ENCODE measurements around the gene FMO2. TPM values are rescaled to one million over a fixed set of nuclear protein-coding genes. Genes with fewer than 3 reads are reported as not detected.

The FMO2 gene
- total and polyA plus RNA-seq, 4 donors: 5.2 to 165 (median 61.5) TPM

DNA sequence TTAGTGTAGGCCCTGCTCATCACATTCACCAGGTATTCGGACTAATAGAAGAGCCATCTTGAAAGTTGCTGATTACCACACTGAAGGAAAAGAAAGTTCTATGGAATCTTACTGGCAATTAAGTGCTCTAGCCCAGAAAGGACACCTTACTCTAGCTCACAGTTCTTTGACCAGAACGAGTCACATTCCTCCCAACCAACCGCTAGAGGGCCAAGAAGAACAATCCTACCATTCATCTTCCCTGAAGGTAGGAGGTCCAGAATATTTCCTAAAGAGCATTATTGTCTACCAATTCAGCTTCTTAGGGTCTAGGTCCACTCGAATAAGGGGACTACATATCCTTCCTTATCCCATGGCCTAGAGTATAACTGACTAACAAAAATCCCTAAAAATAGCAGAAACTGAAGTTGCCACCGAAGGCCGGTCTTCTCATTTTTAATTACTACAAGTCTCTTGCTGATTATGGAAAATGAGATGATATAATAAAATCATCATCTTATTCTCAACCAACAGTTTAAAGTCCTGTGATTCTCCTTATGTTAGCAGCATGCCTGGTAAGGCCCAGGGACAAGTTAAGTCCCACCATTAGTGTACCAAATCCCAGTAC is 60.5 kb downstream of the FMO2 start:
- 39 to 41% methylated on average over 6 of the region's 6 CpGs for WGBS, 2 donors
- Histone ChIP-seq H3K9ac (ENCODE audit: insufficient read depth in 1 of 2, low read length in 2 of 2) (no peak overlapping the region), H3K36me3 (ENCODE audit: control insufficient read depth in 4 of 4, insufficient read depth in 4 of 4, low read length in 4 of 4) (peaks cover 0 to 5% (median 0%) of the 10 kb centered on the region in 4 donors), H3K27me3 (ENCODE audit: control insufficient read depth in 3 of 3, insufficient read depth in 3 of 3, low read length in 2 of 3) (no peaks in the 10 kb centered on the region), H3K9me3 (ENCODE audit: control insufficient read depth in 4 of 4, insufficient read depth in 3 of 4, low read length in 3 of 4) (no peaks in the 10 kb centered on the region), H3K27ac (ENCODE audit: low read depth in 1 of 2, low read length in 1 of 2) (no peak overlapping the region), H3K4me3 (no peak overlapping the region), H3K4me1 (ENCODE audit: control insufficient read depth in 5 of 5, insufficient read depth in 5 of 5, low read length in 5 of 5) (peaks cover 0 to 3% (median 0%) of the 10 kb centered on the region in 5 donors)
- DNase-seq (peak in 1 of 3 donors; percentile 40), ATAC-seq (ENCODE audit: insufficient read depth, low FRiP score) (no peak)
- TF ChIP-seq, protein P1, sequence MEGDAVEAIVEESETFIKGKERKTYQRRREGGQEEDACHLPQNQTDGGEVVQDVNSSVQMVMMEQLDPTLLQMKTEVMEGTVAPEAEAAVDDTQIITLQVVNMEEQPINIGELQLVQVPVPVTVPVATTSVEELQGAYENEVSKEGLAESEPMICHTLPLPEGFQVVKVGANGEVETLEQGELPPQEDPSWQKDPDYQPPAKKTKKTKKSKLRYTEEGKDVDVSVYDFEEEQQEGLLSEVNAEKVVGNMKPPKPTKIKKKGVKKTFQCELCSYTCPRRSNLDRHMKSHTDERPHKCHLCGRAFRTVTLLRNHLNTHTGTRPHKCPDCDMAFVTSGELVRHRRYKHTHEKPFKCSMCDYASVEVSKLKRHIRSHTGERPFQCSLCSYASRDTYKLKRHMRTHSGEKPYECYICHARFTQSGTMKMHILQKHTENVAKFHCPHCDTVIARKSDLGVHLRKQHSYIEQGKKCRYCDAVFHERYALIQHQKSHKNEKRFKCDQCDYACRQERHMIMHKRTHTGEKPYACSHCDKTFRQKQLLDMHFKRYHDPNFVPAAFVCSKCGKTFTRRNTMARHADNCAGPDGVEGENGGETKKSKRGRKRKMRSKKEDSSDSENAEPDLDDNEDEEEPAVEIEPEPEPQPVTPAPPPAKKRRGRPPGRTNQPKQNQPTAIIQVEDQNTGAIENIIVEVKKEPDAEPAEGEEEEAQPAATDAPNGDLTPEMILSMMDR (IDR thresholded peaks at IDR 0.05; ENCODE audit: control extremely low read depth, extremely low read depth): peak; percentile 38

- no peak overlapping the region for H3K27ac ChIP-seq (ENCODE audit: low read depth in 1 of 2, low read length in 1 of 2)
- no peak for ATAC-seq (ENCODE audit: insufficient read depth, low FRiP score)
- H3K36me3 ChIP-seq (ENCODE audit: control insufficient read depth in 4 of 4, insufficient read depth in 4 of 4, low read length in 4 of 4): peaks cover 0 to 5% (median 0%) of the 10 kb centered on the region in 4 donors
- no peaks in the 10 kb centered on the region for H3K27me3 ChIP-seq (ENCODE audit: control insufficient read depth in 3 of 3, insufficient read depth in 3 of 3, low read length in 2 of 3)
- DNase-seq: no peak
- H3K4me1 ChIP-seq (ENCODE audit: control insufficient read depth in 5 of 5, insufficient read depth in 5 of 5, low read length in 5 of 5): peaks cover 0 to 7% (median 0%) of the 10 kb centered on the region in 5 donors
- 83 to 85% methylated on average over 4 of the region's 4 CpGs for WGBS, 2 donors
- peaks cover 0 to 3% (median 0%) of the 10 kb centered on the region in 4 donors for H3K9me3 ChIP-seq (ENCODE audit: control insufficient read depth in 4 of 4, insufficient read depth in 3 of 4, low read length in 3 of 4)
- H3K4me3 ChIP-seq: no peak overlapping the region
- TF ChIP-seq, protein P1 (IDR thresholded peaks at IDR 0.05; ENCODE audit: control extremely low read depth, extremely low read depth): no peak
- no peak overlapping the region for H3K9ac ChIP-seq (ENCODE audit: insufficient read depth in 1 of 2, low read length in 2 of 2)
Observed at GRCh38 chr1:171247501-171247900, 62.4 kb downstream of the FMO2 start.

GRCh38 chr1:171248302-171248701 is 63.2 kb downstream of the FMO2 start, which contains the start of gene FMO1:
Gene FMO1, plus strand, starts transcription at chr1:171248494. Its CDS starts 9,594 bp downstream, at chr1:171258088.
- Histone ChIP-seq H3K36me3 (ENCODE audit: control insufficient read depth in 4 of 4, insufficient read depth in 4 of 4, low read length in 4 of 4) (peaks cover 0 to 5% (median 0%) of the 10 kb centered on the region in 4 donors), H3K4me3 (no peak within 1 kb of the TSS), H3K9me3 (ENCODE audit: control insufficient read depth in 4 of 4, insufficient read depth in 3 of 4, low read length in 3 of 4) (peaks cover 0 to 3% (median 0%) of the 10 kb centered on the region in 4 donors), H3K27me3 (ENCODE audit: control insufficient read depth in 3 of 3, insufficient read depth in 3 of 3, low read length in 2 of 3) (no peaks in the 10 kb centered on the region), H3K9ac (ENCODE audit: insufficient read depth in 1 of 2, low read length in 2 of 2) (no peak within 1 kb of the TSS), H3K27ac (ENCODE audit: low read depth in 1 of 2, low read length in 1 of 2) (no peak within 1 kb of the TSS), H3K4me1 (ENCODE audit: control insufficient read depth in 5 of 5, insufficient read depth in 5 of 5, low read length in 5 of 5) (peaks cover 0 to 7% (median 0%) of the 10 kb centered on the region in 5 donors)
- DNase-seq (no peak), ATAC-seq (ENCODE audit: insufficient read depth, low FRiP score) (no peak)
- 67 to 80% methylated on average over 4 of the region's 4 CpGs for WGBS, 2 donors
- TF ChIP-seq, protein P1 (IDR thresholded peaks at IDR 0.05; ENCODE audit: control extremely low read depth, extremely low read depth): no peak
